ENCODE results near the gene PPFIA4. TPM values are rescaled to one million over a fixed set of nuclear protein-coding genes. Genes with fewer than 3 reads are reported as not detected.

PPFIA4 gene
- total RNA-seq, 2 experiments from 2014 or later = 0.93 to 0.98 TPM

GRCh38 chr1:203083463-203083921, 57.2 kb downstream of the PPFIA4 start:
- no peak overlapping the region for H3K4me3 ChIP-seq (ENCODE audit: low read length)
- Mint-ChIP-seq H3K36me3 (ENCODE audit: low read depth) (no peaks in the 10 kb centered on the region), H3K9me3 (no peaks in the 10 kb centered on the region), H3K27me3 (peaks cover 27% of the 10 kb centered on the region), H3K4me3 (no peak overlapping the region), H3K27ac (no peak overlapping the region), H3K4me1 (ENCODE audit: low read depth) (no peaks in the 10 kb centered on the region)
- CTCF ChIA-PET = interaction anchor here (0.6 kb wide), 1 partner anchor 1102 kb away, joined by 4 read pairs; no protein-coding TSS in a partner anchor
- no peaks in the 10 kb centered on the region for H3K36me3 ChIP-seq (ENCODE audit: insufficient read depth, low read length)
- no peaks in the 10 kb centered on the region for H3K4me1 ChIP-seq (ENCODE audit: insufficient read depth, low read length)
- POLR2A ChIA-PET = no interaction called here
- intact Hi-C loops (cut with DNase I, micrococcal nuclease) = no loop called here
- TF ChIP-seq, protein P1, sequence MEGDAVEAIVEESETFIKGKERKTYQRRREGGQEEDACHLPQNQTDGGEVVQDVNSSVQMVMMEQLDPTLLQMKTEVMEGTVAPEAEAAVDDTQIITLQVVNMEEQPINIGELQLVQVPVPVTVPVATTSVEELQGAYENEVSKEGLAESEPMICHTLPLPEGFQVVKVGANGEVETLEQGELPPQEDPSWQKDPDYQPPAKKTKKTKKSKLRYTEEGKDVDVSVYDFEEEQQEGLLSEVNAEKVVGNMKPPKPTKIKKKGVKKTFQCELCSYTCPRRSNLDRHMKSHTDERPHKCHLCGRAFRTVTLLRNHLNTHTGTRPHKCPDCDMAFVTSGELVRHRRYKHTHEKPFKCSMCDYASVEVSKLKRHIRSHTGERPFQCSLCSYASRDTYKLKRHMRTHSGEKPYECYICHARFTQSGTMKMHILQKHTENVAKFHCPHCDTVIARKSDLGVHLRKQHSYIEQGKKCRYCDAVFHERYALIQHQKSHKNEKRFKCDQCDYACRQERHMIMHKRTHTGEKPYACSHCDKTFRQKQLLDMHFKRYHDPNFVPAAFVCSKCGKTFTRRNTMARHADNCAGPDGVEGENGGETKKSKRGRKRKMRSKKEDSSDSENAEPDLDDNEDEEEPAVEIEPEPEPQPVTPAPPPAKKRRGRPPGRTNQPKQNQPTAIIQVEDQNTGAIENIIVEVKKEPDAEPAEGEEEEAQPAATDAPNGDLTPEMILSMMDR (IDR thresholded peaks at IDR 0.05) = no peak
- H3K27me3 ChIP-seq (ENCODE audit: control insufficient read depth in 1 of 2, insufficient read depth in 2 of 2, low read length in 2 of 2) = peaks cover 0 to 11% of the 10 kb centered on the region in 2 experiments
- ATAC-seq (ENCODE audit: poor library complexity) (no peak), DNase-seq (no peak)
- H3K9me3 ChIP-seq (ENCODE audit: control insufficient read depth in 1 of 2, insufficient read depth in 1 of 2, low read length in 2 of 2) = no peaks in the 10 kb centered on the region
- H3K27ac ChIP-seq (ENCODE audit: low read depth in 1 of 2, low read length in 2 of 2) = no peak overlapping the region

DNA sequence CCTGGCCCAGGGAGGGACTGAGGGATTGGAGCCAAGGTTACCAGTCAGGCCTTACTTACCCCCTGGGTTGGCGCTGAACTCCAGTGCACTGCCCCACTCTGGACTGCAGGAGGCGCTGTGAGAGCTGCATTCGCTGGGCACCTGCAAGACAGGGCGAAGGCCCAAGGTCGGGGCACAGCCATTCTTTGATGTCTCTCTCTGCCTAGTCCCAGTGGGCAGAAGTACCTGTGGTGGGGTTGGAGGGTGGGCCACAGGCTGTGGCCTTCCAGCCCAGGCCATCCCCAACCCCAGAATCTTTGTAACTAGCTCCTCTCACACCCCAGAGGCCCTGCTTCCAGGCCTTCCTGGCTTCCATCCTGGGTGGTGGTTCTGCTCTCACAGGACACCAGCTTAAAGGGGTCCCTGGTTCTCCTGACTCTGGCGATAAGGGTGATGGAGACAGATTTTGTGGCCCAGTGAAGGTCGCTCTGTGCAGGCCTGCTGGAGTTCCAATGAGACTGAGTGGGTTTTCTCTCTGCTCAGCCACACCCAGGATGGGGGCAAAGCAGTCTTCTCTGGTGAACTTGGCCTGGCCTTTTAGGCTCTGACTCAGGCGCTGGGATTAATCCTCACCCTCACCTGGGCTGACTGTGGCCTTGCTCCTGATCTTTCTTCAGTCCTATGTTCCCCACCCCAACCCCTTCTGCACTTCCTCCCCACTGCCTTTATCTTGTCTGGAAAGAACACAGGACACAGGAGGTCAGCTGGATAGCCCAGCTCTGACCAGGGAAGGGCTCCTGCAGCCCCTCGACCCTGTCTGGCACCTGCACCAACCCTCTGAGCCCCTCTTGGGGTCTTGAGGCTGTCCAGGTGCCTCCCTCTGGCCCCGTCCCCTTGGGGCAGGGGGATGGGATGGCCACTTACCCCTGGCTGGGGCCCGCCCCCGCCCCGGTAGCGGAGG, 58.6 kb downstream of the PPFIA4 start:
- intact Hi-C loops (cut with DNase I, micrococcal nuclease) = no loop called here
- POLR2A ChIA-PET = no interaction called here
- H3K9me3 Mint-ChIP-seq = no peaks in the 10 kb centered on the region
- H3K27ac Mint-ChIP-seq = no peak overlapping the region
- Histone ChIP-seq H3K27ac (ENCODE audit: low read depth in 1 of 2, low read length in 2 of 2) (no peak overlapping the region), H3K27me3 (ENCODE audit: control insufficient read depth in 1 of 2, insufficient read depth in 2 of 2, low read length in 2 of 2) (peaks cover 0 to 10% of the 10 kb centered on the region in 2 experiments), H3K9me3 (ENCODE audit: control insufficient read depth in 1 of 2, insufficient read depth in 1 of 2, low read length in 2 of 2) (no peaks in the 10 kb centered on the region), H3K36me3 (ENCODE audit: insufficient read depth, low read length) (no peaks in the 10 kb centered on the region), H3K4me1 (ENCODE audit: insufficient read depth, low read length) (no peaks in the 10 kb centered on the region), H3K4me3 (ENCODE audit: low read length) (no peak overlapping the region)
- TF ChIP-seq, protein P1 (IDR thresholded peaks at IDR 0.05) = no peak
- H3K27me3 Mint-ChIP-seq = peaks cover 18% of the 10 kb centered on the region
- H3K4me3 Mint-ChIP-seq = no peak overlapping the region
- no peak for ATAC-seq (ENCODE audit: poor library complexity)
- DNase-seq = no peak
- no peaks in the 10 kb centered on the region for H3K4me1 Mint-ChIP-seq (ENCODE audit: low read depth)
- CTCF ChIA-PET = interaction anchor here (0.7 kb wide), 1 partner anchor 44 kb away, joined by 3 read pairs; no protein-coding TSS in a partner anchor
- H3K36me3 Mint-ChIP-seq (ENCODE audit: low read depth) = no peaks in the 10 kb centered on the region

- ChIA-PET CTCF (no interaction called here), POLR2A (no interaction called here)
- no peak within 1 kb of the TSS for H3K27ac ChIP-seq (ENCODE audit: low read depth in 1 of 2, low read length in 2 of 2)
- intact Hi-C loops (cut with DNase I, micrococcal nuclease) = no loop called here
- DNase-seq (no peak), ATAC-seq (ENCODE audit: poor library complexity) (no peak)
- H3K36me3 Mint-ChIP-seq (ENCODE audit: low read depth) = no peaks in the 10 kb centered on the region
- H3K4me3 ChIP-seq (ENCODE audit: low read length) = no peak within 1 kb of the TSS
- H3K4me1 Mint-ChIP-seq (ENCODE audit: low read depth) = no peaks in the 10 kb centered on the region
- H3K9me3 Mint-ChIP-seq = no peaks in the 10 kb centered on the region
- no peaks in the 10 kb centered on the region for H3K4me1 ChIP-seq (ENCODE audit: insufficient read depth, low read length)
- no peaks in the 10 kb centered on the region for H3K36me3 ChIP-seq (ENCODE audit: insufficient read depth, low read length)
- H3K27me3 ChIP-seq (ENCODE audit: control insufficient read depth in 1 of 2, insufficient read depth in 2 of 2, low read length in 2 of 2) = peaks cover 0 to 9% of the 10 kb centered on the region in 2 experiments
- no peak within 1 kb of the TSS for H3K27ac Mint-ChIP-seq
- no peaks in the 10 kb centered on the region for H3K9me3 ChIP-seq (ENCODE audit: control insufficient read depth in 1 of 2, insufficient read depth in 1 of 2, low read length in 2 of 2)
- no peak within 1 kb of the TSS for H3K4me3 Mint-ChIP-seq
- H3K27me3 Mint-ChIP-seq = peaks cover 18% of the 10 kb centered on the region
- TF ChIP-seq, protein P1 (IDR thresholded peaks at IDR 0.05) = no peak
Measured at GRCh38 chr1:203085528-203086406, 59.5 kb downstream of the PPFIA4 start, which contains the start of gene MYOG. TSS of gene MYOG (minus strand) at chr1:203086012. CDS start at chr1:203085961, 51 bp downstream.
